ENCODE data around the gene MITF. TPM values are rescaled to one million over a fixed set of nuclear protein-coding genes. Genes with fewer than 3 reads are reported as not detected.

MITF gene
- polyA plus RNA-seq, 1 donor = 9.0 TPM

DNA sequence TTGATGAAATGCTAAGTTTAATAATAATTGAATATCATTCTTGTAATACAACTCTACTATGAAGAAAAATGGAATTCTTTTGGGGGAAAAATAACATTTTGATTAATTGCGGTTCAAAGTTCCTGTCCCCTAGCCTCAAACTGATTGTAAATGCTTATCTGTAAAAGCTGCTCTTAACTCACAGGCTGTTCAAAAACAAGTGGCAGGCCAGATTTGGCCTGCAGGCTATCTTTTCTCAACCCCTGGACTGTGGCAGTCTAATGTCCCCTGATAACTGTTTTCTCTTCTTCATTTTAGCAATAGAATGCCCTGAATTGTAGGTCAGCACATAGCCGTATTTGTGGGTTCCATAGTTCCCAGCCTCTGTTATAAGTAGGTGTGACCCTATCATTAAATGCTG, 236.8 kb downstream of the MITF start:
- no peak for DNase-seq

DNA sequence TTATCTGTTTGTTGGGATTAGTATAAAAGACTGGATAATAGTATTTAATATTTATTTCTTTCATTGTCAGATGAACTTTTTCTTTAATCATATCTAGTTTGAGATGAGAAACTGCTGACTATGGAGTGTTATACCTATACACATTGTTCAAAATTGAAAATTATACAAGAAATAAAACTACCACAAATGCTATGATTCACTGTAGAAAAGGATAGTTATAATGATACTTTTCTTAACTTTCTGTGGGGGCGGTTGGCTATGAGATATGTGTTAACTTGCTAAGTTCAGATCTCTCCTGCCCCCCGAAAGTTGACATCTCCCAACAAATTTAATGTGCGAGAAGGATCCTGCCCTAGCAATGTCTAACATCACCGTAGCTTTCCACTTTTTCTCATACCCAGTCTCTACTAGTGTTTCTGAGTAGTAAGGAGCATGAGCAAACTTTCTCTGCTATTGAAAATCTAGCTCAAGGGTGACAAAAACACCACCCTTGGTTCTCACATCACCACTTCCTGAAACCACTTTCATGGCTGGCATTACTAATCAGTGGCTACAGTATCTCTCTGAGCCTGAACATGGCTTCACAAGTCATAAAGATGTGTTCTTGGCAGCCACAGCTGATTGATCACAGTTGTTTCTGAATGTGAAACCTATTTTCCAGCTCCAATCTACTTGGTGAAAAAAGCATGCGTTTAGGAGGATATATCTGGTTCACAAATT, 244.4 kb downstream of the MITF start:
- no peak for DNase-seq

- DNase-seq = no peak
These were observed 246.0 kb downstream of the MITF start for GRCh38 chr3:69985266-69985665.

- DNase-seq = no peak
These were observed 247.2 kb downstream of the MITF start for GRCh38 chr3:69986419-69986818.

- no peak for DNase-seq
These were observed 248.6 kb downstream of the MITF start for GRCh38 chr3:69987833-69988232.

DNA sequence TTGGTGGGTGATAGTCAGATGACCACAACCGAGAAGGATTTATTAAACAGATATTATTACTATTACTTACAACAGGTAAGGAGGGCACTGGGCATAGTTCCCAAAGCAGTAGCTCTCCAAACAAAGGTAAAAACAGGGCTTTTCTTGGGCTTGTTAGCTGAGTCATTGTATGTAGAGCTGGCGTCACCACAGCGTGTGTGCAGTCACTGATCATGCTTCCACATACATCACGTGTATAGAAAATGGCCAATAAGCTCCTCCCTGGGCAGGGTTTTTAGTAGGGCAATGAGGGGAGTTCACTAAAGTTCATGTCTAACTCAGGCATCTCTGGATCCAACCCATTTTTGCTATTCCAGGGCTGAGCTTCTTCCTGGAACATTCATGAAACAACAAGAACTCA, 254.5 kb downstream of the MITF start:
- no peak for DNase-seq

DNA sequence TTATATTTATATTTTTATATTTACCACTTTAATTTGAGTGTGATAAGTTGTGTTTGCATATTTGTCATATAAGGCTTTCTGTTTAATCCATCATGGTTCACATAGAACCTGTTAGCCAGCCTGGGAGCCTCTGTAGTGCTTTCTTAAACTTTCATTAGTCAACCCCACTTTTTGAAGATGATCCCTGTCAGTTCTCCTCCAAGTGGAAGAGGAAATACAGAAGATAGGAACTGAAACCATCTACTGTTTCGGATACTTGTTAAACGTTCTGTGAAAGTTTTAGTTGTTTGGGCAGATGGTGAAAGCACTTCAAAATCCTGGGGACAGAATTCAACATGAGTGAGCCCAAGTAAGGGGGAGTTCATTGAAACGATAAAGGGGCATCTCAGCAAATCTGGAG, 255.7 kb downstream of the MITF start:
- DNase-seq = no peak

DNA sequence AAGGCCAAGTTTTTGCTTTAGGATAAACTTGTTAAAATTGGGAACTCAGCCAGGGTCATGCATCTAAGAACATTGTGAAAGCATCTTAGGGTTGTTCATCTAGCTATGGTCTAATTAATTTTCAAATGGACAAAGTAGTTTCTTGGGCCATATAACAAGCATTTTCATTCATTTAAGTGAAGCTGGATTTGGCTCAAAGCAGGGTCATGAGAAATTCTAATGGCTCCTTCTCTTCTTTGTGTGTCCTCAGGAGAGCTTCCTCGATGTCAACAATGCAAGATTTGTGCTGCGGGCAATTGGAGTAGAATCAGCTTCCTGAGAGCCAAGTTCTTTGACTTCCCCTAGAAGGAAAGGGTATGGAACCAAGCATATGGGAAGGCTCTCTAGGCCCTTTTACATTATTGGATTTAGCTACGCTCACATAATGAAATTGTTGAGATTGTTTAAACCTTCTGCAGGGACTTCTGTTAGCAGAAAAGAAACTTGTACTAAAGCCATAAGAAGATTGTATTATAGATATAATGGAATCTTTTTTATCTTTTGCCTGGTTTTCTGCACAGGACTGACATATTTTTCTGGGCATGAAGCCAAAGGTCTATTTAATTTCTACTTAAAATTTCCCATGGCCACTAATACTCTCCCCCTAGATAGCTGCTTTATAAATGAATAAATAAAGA, 258.5 kb downstream of the MITF start:
- DNase-seq = peak; percentile 34

DNA sequence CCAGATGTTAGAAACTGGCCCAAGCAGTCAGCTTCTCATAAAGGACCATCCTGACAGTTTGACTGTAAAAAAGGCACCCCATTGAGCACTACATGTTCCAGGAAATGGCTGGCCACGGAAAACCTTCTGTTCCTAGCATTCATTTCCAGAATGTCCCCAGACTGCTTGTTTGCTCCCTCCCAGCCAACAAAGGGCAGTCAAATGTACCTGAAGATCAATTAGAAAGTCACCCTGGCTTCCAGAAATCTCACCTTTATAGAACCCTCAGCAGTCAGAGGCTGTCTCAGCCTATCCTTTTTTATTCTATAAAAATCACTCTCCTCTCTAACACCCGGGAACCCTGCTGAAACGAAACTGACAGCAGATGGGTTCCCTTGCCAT, 259.5 kb downstream of the MITF start:
- DNase-seq = no peak

DNA sequence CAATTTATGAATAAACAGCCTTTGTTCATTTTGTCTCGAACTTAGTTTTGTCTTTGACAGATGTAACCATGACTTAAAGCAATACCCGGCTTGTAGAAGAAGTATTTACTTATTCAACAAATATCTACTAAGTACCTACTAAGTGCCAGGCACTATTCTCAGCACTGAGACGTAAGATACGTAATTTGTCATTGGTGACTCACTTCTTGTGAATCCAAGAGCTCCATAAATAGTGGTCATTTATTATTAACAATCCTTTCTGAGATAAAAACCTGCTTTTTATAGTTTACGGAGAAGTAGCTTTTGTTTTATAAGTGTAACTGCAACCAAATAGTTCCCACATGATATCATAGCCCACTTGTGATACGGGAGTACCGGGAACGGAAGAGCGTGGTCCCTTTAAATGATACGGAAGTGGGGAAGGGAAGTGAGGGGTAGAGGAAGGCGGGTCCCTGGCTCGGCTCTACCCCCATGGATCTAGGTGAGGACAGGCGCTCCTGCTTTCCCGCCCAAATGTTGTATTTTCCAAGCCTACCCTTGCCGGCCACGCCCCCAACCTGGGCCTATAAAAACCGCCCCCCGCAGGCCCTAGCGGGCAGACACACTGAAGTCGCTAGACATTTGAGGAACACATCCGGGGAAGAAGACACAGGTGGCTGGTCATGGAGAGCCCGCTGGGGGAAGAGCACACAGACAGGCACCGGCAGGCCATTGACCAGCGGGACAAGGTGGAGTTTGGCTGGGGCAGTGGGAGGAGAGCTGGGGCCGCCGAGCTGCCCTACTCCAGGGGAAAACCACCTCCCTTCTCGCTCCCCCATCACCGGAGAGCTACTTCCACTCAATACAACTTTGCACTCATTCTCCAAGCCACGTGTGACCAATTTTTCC, 260.1 kb downstream of the MITF start, which contains the start of gene SAMMSON:
Gene SAMMSON (plus strand): TSS at position 594 of the 888 bp plus-strand sequence.
- no peak for DNase-seq

DNA sequence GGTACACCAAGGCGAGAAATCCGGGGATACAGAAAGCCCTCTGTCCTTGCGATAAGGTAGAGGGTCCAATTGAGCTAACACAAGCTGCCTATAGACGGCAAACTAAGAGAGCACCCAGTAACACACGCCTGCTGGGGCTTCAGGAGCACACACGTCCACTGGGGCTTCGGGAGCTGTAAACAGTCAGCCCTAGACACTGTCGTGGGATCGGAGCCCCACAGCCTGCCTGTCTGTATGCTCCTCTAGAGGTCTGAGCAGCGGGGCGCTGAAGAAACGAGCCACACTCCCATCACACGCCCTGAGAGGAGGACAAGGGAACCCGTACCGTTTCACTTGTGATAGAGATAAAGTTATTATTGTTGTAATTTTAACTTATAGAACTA, 260.8 kb downstream of the MITF start:
- DNase-seq = no peak

GRCh38 chr3:70000563-70001081, 261.4 kb downstream of the MITF start:
- no peak for DNase-seq

- DNase-seq = no peak
These were observed 263.9 kb downstream of the MITF start for GRCh38 chr3:70003119-70003518.

DNA sequence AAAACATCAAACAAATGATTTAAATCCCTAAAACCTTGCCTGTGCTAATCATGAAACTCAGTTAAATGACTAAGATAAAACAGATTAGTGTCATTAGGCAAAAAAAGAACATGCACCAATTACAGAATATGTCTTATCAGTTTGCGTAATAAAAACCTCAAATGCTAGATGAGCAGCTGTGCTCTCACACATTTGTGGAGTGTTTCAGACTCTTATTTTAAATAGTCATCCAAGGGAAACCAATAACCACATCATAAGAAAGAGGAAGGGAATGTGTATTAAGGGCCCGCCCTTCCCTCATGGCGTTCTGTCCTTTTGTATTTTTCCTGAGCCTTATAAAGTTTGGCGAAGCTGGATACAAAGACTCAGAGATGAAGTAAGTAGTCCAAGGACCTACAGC, 266.8 kb downstream of the MITF start:
- no peak for DNase-seq

GRCh38 chr3:70010346-70010745, 271.1 kb downstream of the MITF start:
- no peak for DNase-seq

- no peak for DNase-seq
These were observed 272.3 kb downstream of the MITF start for GRCh38 chr3:70011582-70011981.

Measured in hindlimb muscle (tissue), 1 donor.